ENCODE data around the gene TMEM38A.

GRCh38 chr19:16726916-16727315 is 66.0 kb downstream of the TMEM38A start:
- no peak for TF ChIP-seq CTCF (IDR thresholded peaks at IDR 0.05)
- no peak for TF ChIP-seq POLR2AphosphoS5 (IDR thresholded peaks at IDR 0.05)

Data from suprapubic skin (tissue), 3 donors.